OCI-LY7 (cell line): ENCODE measurements around the gene GNAZ.
"Not testable (repeated sequence)": the region's sequence is repeated elsewhere in the genome, so short reads cannot be mapped to it uniquely, and the experiment has no call there.

Experiments used
- CTCF ChIP-seq: fragments of 200-600 bp; sonication (generic); conservative IDR thresholded peaks from 2 replicates; pipeline ENCODE4 v1.5.1; 2014; ENCODE audit warnings: mild to moderate bottlenecking, antibody characterized with exemption, low read length, moderate library complexity, mixed read lengths
- EZH2phosphoT487 ChIP-seq: fragments of 200-600 bp; sonication (generic); IDR thresholded peaks from 2 replicates; pipeline ENCODE4 v1.6.1; 2018; ENCODE audit warnings: low read depth, borderline replicate concordance, mild to moderate bottlenecking, mixed run types, antibody characterized with exemption, low read length, moderate library complexity, mixed read lengths

GRCh38 chr22:23136991-23137390, 66.7 kb downstream of the GNAZ start:
- TF ChIP-seq CTCF, EZH2phosphoT487: not testable (repeated sequence)
